ENCODE results near the gene FBXO11. TPM values are rescaled to one million over a fixed set of nuclear protein-coding genes. Genes with fewer than 3 reads are reported as not detected.

Gene FBXO11
- 56.6 and 57.9 TPM in 2 replicates for total RNA-seq

GRCh38 chr2:47906157-47907038, at the start of gene FBXO11:
Gene FBXO11 (minus strand): TSS chr2:47906498. CDS start chr2:47905720, 778 bp downstream.
- H3K4me2 ChIP-seq (ENCODE audit: insufficient read depth, low read length), result peak within 1 kb of the TSS; percentile 86
- H3K36me3 ChIP-seq (ENCODE audit: insufficient read depth, low read length), result no peaks in the 10 kb centered on the region
- peak within 1 kb of the TSS; percentile 93 for H3K27ac ChIP-seq (ENCODE audit: low read depth, low read length)
- H4K20me1 ChIP-seq (ENCODE audit: insufficient read depth, low read length), result peaks cover 30% of the 10 kb centered on the region
- peak within 1 kb of the TSS; percentile 90 for H2AFZ ChIP-seq (ENCODE audit: low read length)
- H3K4me3 ChIP-seq (ENCODE audit: insufficient read depth, low read length), result peak within 1 kb of the TSS; percentile 90
- TF ChIP-seq, protein P1, sequence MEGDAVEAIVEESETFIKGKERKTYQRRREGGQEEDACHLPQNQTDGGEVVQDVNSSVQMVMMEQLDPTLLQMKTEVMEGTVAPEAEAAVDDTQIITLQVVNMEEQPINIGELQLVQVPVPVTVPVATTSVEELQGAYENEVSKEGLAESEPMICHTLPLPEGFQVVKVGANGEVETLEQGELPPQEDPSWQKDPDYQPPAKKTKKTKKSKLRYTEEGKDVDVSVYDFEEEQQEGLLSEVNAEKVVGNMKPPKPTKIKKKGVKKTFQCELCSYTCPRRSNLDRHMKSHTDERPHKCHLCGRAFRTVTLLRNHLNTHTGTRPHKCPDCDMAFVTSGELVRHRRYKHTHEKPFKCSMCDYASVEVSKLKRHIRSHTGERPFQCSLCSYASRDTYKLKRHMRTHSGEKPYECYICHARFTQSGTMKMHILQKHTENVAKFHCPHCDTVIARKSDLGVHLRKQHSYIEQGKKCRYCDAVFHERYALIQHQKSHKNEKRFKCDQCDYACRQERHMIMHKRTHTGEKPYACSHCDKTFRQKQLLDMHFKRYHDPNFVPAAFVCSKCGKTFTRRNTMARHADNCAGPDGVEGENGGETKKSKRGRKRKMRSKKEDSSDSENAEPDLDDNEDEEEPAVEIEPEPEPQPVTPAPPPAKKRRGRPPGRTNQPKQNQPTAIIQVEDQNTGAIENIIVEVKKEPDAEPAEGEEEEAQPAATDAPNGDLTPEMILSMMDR (IDR thresholded peaks at IDR 0.05; ENCODE audit: extremely low read depth, low read depth, low read length), result no peak
- H3K79me2 ChIP-seq (ENCODE audit: insufficient read depth, low read length), result peaks cover 43% of the 10 kb centered on the region
- no peaks in the 10 kb centered on the region for H3K9me3 ChIP-seq (ENCODE audit: low read depth, low read length)
- H3K4me1 ChIP-seq (ENCODE audit: insufficient read depth, low read length), result peaks cover 8% of the 10 kb centered on the region
- H3K27me3 ChIP-seq (ENCODE audit: insufficient read depth, low read length), result no peaks in the 10 kb centered on the region
- DNase-seq (ENCODE audit: insufficient read length, low spot score, missing footprints), result peak; percentile 95

DNA sequence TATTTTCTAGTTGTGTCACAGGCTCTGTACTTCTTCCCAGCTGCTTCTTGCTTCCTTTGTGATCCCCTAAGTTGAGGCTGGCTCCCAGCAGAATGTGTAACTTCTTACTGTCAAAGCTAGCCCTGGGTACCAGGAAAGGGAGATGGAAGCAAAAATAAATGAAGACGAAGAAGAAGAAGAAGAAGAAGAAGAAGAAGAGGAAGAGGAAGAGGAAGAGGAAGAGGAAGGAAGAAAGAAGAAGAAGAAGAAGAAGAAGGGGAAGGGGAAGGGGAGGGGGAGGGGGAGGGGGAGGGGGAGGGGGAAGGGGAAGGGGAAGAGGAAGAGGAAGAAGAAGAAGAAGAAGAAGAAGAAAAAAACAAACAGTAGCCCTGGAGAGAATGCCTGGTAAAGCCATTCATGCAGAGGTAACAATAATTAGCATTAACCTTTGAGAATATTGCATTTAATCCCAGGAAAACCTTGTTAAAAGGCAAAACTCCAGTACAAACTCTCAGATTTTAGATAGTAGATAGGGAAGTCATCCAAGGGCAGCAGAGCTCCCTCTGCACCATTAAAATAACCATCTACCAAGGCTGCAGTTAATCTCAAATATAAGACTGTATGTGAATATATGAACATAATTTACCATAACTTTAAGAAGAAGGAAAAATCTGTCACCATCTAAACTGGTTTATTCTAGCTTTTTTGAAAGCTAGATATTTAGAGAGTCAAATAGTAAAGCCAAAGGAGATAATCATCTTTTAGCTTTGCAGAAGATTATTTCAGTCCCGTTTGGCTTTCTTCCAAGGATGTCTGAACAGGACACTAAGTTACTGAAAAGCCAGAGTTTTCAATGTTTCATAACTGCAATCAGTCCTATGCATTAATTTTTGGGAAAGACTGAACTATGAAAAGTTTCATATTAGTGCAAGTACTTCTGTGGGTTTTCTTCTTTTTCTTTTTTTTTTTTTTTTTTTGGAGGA, 44.3 kb upstream of the FBXO11 start:
- H3K4me3 ChIP-seq (ENCODE audit: insufficient read depth, low read length), result no peak overlapping the region

DNA sequence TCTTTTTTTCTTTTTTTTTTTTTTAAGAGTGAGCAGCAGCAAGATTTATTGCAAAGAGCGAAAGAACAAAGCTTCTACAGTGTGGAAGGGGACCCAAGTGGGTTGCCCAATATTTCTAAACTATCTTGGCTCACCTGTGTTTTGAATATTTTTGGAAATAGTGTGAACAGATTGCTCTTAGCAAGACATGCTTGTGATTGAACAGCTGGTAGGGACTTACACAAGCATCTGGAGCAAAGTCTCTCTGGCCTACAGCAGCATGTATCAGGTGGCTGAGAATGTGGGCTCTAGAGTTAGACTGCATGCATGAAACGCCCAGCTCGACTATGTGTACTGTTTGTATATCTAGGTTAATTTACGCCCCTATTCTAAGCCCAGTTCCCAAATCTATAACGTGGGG, 40.3 kb upstream of the FBXO11 start:
- TF ChIP-seq, protein P1 (IDR thresholded peaks at IDR 0.05; ENCODE audit: extremely low read depth, low read depth, low read length), result no peak
- Histone ChIP-seq H3K27ac (ENCODE audit: low read depth, low read length) (no peak overlapping the region), H4K20me1 (ENCODE audit: insufficient read depth, low read length) (no peaks in the 10 kb centered on the region), H3K79me2 (ENCODE audit: insufficient read depth, low read length) (no peaks in the 10 kb centered on the region), H3K4me2 (ENCODE audit: insufficient read depth, low read length) (no peak overlapping the region), H3K4me1 (ENCODE audit: insufficient read depth, low read length) (no peaks in the 10 kb centered on the region), H3K9me3 (ENCODE audit: low read depth, low read length) (no peaks in the 10 kb centered on the region), H3K4me3 (ENCODE audit: insufficient read depth, low read length) (no peak overlapping the region), H3K36me3 (ENCODE audit: insufficient read depth, low read length) (no peaks in the 10 kb centered on the region), H2AFZ (ENCODE audit: low read length) (no peak overlapping the region), H3K27me3 (ENCODE audit: insufficient read depth, low read length) (no peaks in the 10 kb centered on the region)
- DNase-seq (ENCODE audit: insufficient read length, low spot score, missing footprints), result no peak

More for the DNA sequence above, 44.3 kb upstream of the FBXO11 start:
- DNase-seq (ENCODE audit: insufficient read length, low spot score, missing footprints), result no peak
- no peaks in the 10 kb centered on the region for H3K4me1 ChIP-seq (ENCODE audit: insufficient read depth, low read length)
- no peaks in the 10 kb centered on the region for H3K9me3 ChIP-seq (ENCODE audit: low read depth, low read length)
- TF ChIP-seq, protein P1 (IDR thresholded peaks at IDR 0.05; ENCODE audit: extremely low read depth, low read depth, low read length), result no peak
- H3K27me3 ChIP-seq (ENCODE audit: insufficient read depth, low read length), result no peaks in the 10 kb centered on the region
- no peaks in the 10 kb centered on the region for H3K36me3 ChIP-seq (ENCODE audit: insufficient read depth, low read length)
- no peak overlapping the region for H2AFZ ChIP-seq (ENCODE audit: low read length)
- no peak overlapping the region for H3K27ac ChIP-seq (ENCODE audit: low read depth, low read length)
- no peak overlapping the region for H3K4me2 ChIP-seq (ENCODE audit: insufficient read depth, low read length)
- H3K79me2 ChIP-seq (ENCODE audit: insufficient read depth, low read length), result no peaks in the 10 kb centered on the region
- no peaks in the 10 kb centered on the region for H4K20me1 ChIP-seq (ENCODE audit: insufficient read depth, low read length)

Data from osteoblast (primary cell).